Smooth muscle cell (in vitro differentiated cells): ENCODE measurements around the gene OTOA. TPM values are rescaled to one million over a fixed set of nuclear protein-coding genes. Genes with fewer than 3 reads are reported as not detected.

ENCODE experiments used
- DNase-seq: peaks from one replicate; lab custom pipeline; 2025; ENCODE audit not compliant: unreplicated experiment; lab: John Stamatoyannopoulos, UW
- H2AFZ ChIP-seq: fragments of 200-600 bp; sonication (generic); 2 replicates; pipeline ENCODE4 v1.6.0; 2016; ENCODE audit warnings: antibody characterized with exemption, low read depth, mild to moderate bottlenecking
- H3F3A ChIP-seq: fragments of 200-600 bp; sonication (generic); 2 replicates; pipeline ENCODE4 v1.6.0; 2017; ENCODE audit warnings: antibody characterized with exemption, low read depth
- H3K27ac ChIP-seq: fragments of 200-600 bp; sonication (generic); 2 replicates; pipeline ENCODE4 v1.5.1; 2016; ENCODE audit warnings: low read depth, mild to moderate bottlenecking
- H3K27me3 ChIP-seq: fragments of 200-600 bp; sonication (generic); 2 replicates; pipeline ENCODE4 v1.6.1; 2016; ENCODE audit warnings: low read depth, mild to moderate bottlenecking
- H3K36me3 ChIP-seq: fragments of 200-600 bp; sonication (generic); 2 replicates; pipeline ENCODE4 v1.5.1; 2016; ENCODE audit warnings: low read depth
- H3K4me1 ChIP-seq: fragments of 200-600 bp; sonication (generic); 2 replicates; pipeline ENCODE4 v1.5.1; 2016; ENCODE audit warnings: low read depth
- H3K4me2 ChIP-seq: fragments of 200-600 bp; sonication (generic); 2 replicates; pipeline ENCODE4 v1.6.0; 2016; ENCODE audit warnings: mild to moderate bottlenecking
- H3K4me3 ChIP-seq: fragments of 200-600 bp; sonication (generic); 2 replicates; pipeline ENCODE4 v1.5.1; 2016; ENCODE audit warnings: mild to moderate bottlenecking
- H3K79me2 ChIP-seq: fragments of 200-600 bp; sonication (generic); 2 replicates; pipeline ENCODE4 v1.6.0; 2016; ENCODE audit warnings: low read depth, mild to moderate bottlenecking
- H3K9ac ChIP-seq: fragments of 200-600 bp; sonication (generic); 2 replicates; pipeline ENCODE4 v1.6.0; 2016; ENCODE audit warnings: low read depth
- H3K9me3 ChIP-seq: fragments of 200-600 bp; sonication (generic); replicated peaks from 2 replicates; pipeline ENCODE4 v1.5.1; 2016; ENCODE audit warnings: low read depth
- H4K20me1 ChIP-seq: fragments of 200-600 bp; sonication (generic); 2 replicates; pipeline ENCODE4 v1.6.0; 2016; ENCODE audit warnings: low read depth
- WGBS: methylation state at CpG from one replicate; pipeline ENCODE4 v1.1.7; 2016; ENCODE audit warnings: low lambda C conversion rate; 5-methylcytosine and 5-hydroxymethylcytosine counted together
- polyA plus RNA-seq: library from polyadenylated mRNA; unstranded; fragments of >200 nt; fragmentation: Nextera tagmentation; extraction: Ambion mirVana; gene quantifications from 2 replicates; pipeline ENCODE4 v1.2.1, GENCODE V29; 2016
- total RNA-seq: library from RNA; depleted of rRNA; stranded (reverse); fragments of >200 nt; gene quantifications from 2 replicates; pipeline ENCODE4 v1.2.3, GENCODE V29; 2014
- TF ChIP-seq, protein P1 (sequence below): fragments of 200-600 bp; sonication (generic); IDR thresholded peaks from 2 replicates; pipeline ENCODE4 v1.5.1; 2017; ENCODE audit warnings: borderline replicate concordance, mild to moderate bottlenecking, antibody characterized with exemption; ENCODE audit not compliant: insufficient read depth, poor library complexity, severe bottlenecking

The OTOA gene
- total and polyA plus RNA-seq, 2 experiments from 2014 or later: not detected

DNA sequence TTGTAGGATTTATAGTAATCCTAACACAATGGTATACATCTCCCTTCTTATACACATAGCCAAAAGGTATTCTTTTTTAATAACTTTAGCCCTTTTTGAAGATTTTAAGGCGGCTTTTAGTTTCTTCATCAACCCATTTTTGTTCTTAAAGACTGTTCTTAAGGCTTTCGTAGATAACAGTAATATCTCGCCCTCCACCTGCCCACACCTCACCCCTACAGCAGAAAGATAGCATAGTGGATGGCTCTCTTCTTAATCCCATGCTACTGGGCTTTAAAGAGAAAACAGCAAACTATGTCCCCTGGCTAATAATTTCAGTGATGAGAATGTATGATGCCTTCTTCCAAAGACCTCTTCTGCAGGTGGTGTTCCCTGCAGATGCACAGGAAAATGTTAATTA lies 20.0 kb upstream of the OTOA start:
- Histone ChIP-seq H3K27ac (no peak overlapping the region), H3K4me3 (no peak overlapping the region), H3K36me3 (no peaks in the 10 kb centered on the region), H3F3A (peaks cover 5% of the 10 kb centered on the region), H3K4me2 (no peak overlapping the region), H3K79me2 (peaks cover 39% of the 10 kb centered on the region), H2AFZ (no peak overlapping the region), H3K27me3 (no peaks in the 10 kb centered on the region), H3K9me3 (no peaks in the 10 kb centered on the region), H3K4me1 (no peaks in the 10 kb centered on the region), H3K9ac (no peak overlapping the region), H4K20me1 (peaks cover 77% of the 10 kb centered on the region)
- no peak for DNase-seq
- WGBS: 92% methylated on average over 3 of the region's 3 CpGs
- TF ChIP-seq, protein P1, sequence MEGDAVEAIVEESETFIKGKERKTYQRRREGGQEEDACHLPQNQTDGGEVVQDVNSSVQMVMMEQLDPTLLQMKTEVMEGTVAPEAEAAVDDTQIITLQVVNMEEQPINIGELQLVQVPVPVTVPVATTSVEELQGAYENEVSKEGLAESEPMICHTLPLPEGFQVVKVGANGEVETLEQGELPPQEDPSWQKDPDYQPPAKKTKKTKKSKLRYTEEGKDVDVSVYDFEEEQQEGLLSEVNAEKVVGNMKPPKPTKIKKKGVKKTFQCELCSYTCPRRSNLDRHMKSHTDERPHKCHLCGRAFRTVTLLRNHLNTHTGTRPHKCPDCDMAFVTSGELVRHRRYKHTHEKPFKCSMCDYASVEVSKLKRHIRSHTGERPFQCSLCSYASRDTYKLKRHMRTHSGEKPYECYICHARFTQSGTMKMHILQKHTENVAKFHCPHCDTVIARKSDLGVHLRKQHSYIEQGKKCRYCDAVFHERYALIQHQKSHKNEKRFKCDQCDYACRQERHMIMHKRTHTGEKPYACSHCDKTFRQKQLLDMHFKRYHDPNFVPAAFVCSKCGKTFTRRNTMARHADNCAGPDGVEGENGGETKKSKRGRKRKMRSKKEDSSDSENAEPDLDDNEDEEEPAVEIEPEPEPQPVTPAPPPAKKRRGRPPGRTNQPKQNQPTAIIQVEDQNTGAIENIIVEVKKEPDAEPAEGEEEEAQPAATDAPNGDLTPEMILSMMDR: no peak

DNA sequence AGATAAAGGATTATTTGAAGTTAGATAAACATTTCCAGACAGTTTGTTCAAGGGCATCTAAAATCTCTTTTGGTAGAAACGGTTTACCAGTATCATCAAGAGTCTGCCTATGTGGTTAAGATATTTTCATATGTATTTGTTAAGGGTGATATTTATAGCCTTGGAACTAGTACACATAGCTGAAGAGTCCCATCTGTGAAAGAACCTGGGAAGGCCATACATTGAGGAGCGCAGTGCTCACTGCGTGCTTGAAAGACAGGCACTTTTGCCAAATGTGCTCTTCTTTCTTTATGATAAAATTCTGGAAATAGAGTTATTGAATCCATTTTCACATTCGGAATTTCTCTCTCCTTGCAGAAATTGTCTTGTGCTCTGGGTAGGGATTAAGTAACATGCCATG lies 19.1 kb upstream of the OTOA start:
- Histone ChIP-seq H3F3A (no peaks in the 10 kb centered on the region), H4K20me1 (peaks cover 80% of the 10 kb centered on the region), H3K79me2 (peaks cover 42% of the 10 kb centered on the region), H3K4me2 (peak overlapping the region; percentile 30), H3K9ac (no peak overlapping the region), H2AFZ (no peak overlapping the region), H3K4me1 (no peaks in the 10 kb centered on the region), H3K27ac (no peak overlapping the region), H3K9me3 (no peaks in the 10 kb centered on the region), H3K36me3 (no peaks in the 10 kb centered on the region), H3K4me3 (no peak overlapping the region), H3K27me3 (no peaks in the 10 kb centered on the region)
- no peak for DNase-seq
- TF ChIP-seq, protein P1: no peak
- WGBS: 91% methylated on average over 4 of the region's 4 CpGs

DNA sequence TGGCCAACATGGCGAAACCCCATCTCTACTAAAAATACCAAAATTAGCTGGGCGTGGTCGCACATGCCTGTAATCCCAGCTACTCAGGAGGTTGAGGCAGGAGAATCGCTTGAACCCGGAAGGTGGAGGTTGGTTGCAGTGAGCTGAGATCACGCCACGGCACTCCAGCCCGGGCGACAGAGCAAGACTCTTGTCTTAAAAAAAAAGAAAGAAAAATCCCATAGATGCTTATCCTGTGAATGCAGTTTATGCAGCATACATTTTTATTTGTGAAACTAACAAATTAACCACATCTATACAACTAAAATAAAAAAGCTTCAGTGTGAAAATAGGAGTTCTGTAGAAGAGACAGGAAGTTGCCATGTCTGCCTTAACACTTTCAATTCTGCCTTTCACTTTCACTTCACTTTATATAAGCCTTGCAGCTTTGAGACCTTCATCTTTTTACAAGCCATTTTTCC lies 18.5 kb upstream of the OTOA start:
- peaks cover 40% of the 10 kb centered on the region for H3K79me2 ChIP-seq
- no peak overlapping the region for H2AFZ ChIP-seq
- H3K9me3 ChIP-seq: no peaks in the 10 kb centered on the region
- H3K27ac ChIP-seq: peak overlapping the region; percentile 0
- H3K36me3 ChIP-seq: no peaks in the 10 kb centered on the region
- 90% methylated on average over 8 of the region's 9 CpGs for WGBS
- H3K4me3 ChIP-seq: no peak overlapping the region
- TF ChIP-seq, protein P1: no peak
- H3K9ac ChIP-seq: no peak overlapping the region
- no peaks in the 10 kb centered on the region for H3F3A ChIP-seq
- H3K27me3 ChIP-seq: no peaks in the 10 kb centered on the region
- H3K4me2 ChIP-seq: peak overlapping the region; percentile 30
- no peak for DNase-seq
- H4K20me1 ChIP-seq: peaks cover 82% of the 10 kb centered on the region
- no peaks in the 10 kb centered on the region for H3K4me1 ChIP-seq

DNA sequence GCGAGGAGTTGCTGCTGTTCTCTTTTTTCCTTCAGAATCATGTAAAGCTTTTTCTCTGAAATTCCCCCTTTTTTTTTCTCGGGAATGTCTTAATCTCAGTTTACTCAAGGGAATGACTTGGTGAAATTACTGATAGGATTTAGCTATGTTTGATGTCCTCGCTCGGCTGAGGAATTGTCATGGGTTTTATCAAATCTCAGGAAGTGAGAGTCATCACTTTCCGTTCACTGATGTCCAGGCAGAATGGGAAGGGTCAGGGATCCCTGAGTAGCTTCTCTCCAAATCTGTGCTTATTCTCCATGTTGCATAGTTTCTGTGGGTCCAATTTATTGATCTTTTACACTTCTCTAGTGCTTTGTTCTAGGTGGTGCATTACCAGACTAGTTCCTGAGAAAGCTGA lies 17.7 kb upstream of the OTOA start:
- Histone ChIP-seq H3K79me2 (peaks cover 41% of the 10 kb centered on the region), H4K20me1 (peaks cover 84% of the 10 kb centered on the region), H3F3A (no peaks in the 10 kb centered on the region), H3K4me1 (no peaks in the 10 kb centered on the region), H3K4me3 (no peak overlapping the region), H3K9ac (no peak overlapping the region), H2AFZ (no peak overlapping the region), H3K9me3 (no peaks in the 10 kb centered on the region), H3K27ac (peak overlapping the region; percentile 0), H3K27me3 (no peaks in the 10 kb centered on the region), H3K4me2 (peak overlapping the region; percentile 30), H3K36me3 (no peaks in the 10 kb centered on the region)
- no peak for DNase-seq
- TF ChIP-seq, protein P1: no peak
- WGBS: 38% methylated on average over 5 of the region's 5 CpGs
